ENCODE results near the gene SLC22A13. TPM values are rescaled to one million over a fixed set of nuclear protein-coding genes. Genes with fewer than 3 reads are reported as not detected.

The SLC22A13 gene
- total RNA-seq, 1 donor from 2014 or later: 0.32 TPM

DNA sequence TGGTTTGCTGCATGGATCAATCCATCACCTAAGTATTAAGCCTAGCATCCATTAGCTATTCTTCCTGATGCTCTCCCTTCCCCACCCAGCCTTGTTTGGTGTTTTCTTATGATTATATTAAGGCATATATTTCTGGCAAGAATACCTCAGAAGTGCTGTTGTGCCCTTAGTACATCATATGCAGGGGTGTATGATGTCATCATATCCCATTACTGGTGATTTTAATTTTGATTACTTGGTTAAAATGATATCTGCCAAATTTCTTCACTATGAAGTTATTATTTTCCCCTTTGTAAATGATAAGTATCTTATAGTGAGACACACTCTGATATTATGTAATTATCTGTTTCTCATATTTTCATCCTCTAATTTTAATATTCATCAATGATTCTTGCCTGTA, 31.9 kb downstream of the SLC22A13 start:
- DNase-seq (no peak), ATAC-seq (no peak)
- TF ChIP-seq, protein P1, sequence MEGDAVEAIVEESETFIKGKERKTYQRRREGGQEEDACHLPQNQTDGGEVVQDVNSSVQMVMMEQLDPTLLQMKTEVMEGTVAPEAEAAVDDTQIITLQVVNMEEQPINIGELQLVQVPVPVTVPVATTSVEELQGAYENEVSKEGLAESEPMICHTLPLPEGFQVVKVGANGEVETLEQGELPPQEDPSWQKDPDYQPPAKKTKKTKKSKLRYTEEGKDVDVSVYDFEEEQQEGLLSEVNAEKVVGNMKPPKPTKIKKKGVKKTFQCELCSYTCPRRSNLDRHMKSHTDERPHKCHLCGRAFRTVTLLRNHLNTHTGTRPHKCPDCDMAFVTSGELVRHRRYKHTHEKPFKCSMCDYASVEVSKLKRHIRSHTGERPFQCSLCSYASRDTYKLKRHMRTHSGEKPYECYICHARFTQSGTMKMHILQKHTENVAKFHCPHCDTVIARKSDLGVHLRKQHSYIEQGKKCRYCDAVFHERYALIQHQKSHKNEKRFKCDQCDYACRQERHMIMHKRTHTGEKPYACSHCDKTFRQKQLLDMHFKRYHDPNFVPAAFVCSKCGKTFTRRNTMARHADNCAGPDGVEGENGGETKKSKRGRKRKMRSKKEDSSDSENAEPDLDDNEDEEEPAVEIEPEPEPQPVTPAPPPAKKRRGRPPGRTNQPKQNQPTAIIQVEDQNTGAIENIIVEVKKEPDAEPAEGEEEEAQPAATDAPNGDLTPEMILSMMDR (IDR thresholded peaks at IDR 0.05): no peak
- Histone ChIP-seq H3K4me1 (no peaks in the 10 kb centered on the region), H3K9me3 (no peaks in the 10 kb centered on the region), H3K4me3 (no peak overlapping the region), H3K36me3 (no peaks in the 10 kb centered on the region), H3K27me3 (ENCODE audit: low read depth) (no peaks in the 10 kb centered on the region), H3K27ac (no peak overlapping the region)
- intact Hi-C loops (cut with DNase I): no loop called here

DNA sequence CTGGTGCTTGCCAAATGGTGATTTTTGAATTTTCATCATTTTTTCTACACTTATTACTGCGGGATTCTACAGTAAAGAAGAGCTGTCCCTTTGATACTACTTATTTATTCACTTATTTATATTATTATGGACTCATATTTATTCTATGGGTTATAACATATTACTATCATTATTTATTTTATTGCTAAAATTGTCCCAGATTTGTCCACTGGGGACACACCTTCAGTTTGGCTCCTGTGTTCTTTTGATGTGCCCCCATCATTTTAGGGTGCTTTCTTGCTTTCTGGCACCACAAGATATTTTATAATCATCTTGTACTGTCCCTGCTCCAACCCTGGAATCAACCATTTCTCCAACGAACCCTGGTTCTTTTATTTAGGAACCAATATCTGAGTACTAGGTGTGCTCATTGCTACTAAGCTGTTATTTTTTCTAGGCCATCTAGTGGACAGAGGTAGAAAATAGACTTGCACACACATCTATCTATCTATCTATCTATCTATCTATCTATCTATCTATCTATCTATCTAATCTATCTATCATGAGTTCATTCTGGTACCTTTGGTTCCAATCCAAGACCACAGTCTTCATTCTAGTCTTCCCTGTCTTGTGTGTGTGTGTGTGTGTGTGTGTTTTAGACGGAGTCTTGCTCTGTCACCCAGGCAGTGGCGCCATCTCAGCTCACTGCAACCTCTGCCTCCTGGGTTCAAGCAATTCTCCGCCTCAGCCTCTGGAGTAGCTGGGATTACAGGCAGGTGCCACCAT, 32.5 kb downstream of the SLC22A13 start:
- DNase-seq (no peak), ATAC-seq (no peak)
- Histone ChIP-seq H3K27ac (no peak overlapping the region), H3K36me3 (no peaks in the 10 kb centered on the region), H3K9me3 (no peaks in the 10 kb centered on the region), H3K27me3 (ENCODE audit: low read depth) (no peaks in the 10 kb centered on the region), H3K4me1 (no peaks in the 10 kb centered on the region), H3K4me3 (no peak overlapping the region)
- TF ChIP-seq, protein P1 (IDR thresholded peaks at IDR 0.05): peak; percentile 32
- intact Hi-C loops (cut with DNase I): no loop called here

DNA sequence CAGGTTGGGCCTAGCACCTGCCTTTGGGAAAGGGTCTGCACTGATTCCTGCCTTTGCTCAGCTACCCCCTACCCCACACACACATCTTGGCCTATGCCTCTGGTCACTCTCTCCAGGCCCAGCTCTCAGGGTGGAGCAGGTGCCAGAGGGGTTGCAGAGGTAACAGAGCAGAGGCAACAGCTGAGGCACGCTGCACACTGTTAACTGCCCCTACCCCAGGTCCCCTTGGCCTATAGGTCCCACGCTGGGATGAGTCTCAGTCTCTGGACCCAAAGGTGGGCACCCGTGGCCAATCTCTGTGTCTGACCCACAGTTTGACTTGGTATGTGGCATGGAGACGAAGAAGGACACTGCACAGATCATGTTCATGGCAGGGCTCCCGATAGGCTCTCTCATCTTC, 41.3 kb downstream of the SLC22A13 start:
- ATAC-seq: peak in 1 of 2 donors; percentile 23
- TF ChIP-seq, protein P1 (IDR thresholded peaks at IDR 0.05): no peak
- Histone ChIP-seq H3K4me1 (no peaks in the 10 kb centered on the region), H3K27me3 (ENCODE audit: low read depth) (no peaks in the 10 kb centered on the region), H3K36me3 (no peaks in the 10 kb centered on the region), H3K9me3 (no peaks in the 10 kb centered on the region), H3K27ac (no peak overlapping the region), H3K4me3 (no peak overlapping the region)
- intact Hi-C loops (cut with DNase I): no loop called here
- no peak for DNase-seq

DNA sequence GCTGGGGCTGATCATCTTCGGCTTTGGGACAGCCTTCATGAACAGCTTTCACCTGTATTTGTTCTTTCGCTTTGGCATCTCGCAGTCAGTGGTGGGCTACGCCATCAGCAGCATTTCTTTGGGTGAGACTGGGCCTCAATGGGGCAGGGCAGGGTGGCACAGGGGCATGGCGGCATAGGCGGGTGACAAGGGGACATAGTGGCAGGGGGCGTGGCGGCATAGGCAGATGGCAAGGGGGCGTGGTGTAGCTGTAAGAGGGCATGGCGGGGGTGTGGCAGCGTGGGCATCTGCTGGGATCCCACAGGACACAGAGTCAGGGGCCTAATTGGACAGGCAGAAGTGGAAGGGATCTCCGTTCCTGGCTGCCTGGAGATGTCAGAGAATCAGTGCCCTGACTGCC, 42.0 kb downstream of the SLC22A13 start:
- Histone ChIP-seq H3K36me3 (no peaks in the 10 kb centered on the region), H3K27ac (no peak overlapping the region), H3K4me3 (no peak overlapping the region), H3K4me1 (no peaks in the 10 kb centered on the region), H3K27me3 (ENCODE audit: low read depth) (no peaks in the 10 kb centered on the region), H3K9me3 (no peaks in the 10 kb centered on the region)
- ATAC-seq: no peak
- intact Hi-C loops (cut with DNase I): no loop called here
- TF ChIP-seq, protein P1 (IDR thresholded peaks at IDR 0.05): no peak
- DNase-seq: no peak

DNA sequence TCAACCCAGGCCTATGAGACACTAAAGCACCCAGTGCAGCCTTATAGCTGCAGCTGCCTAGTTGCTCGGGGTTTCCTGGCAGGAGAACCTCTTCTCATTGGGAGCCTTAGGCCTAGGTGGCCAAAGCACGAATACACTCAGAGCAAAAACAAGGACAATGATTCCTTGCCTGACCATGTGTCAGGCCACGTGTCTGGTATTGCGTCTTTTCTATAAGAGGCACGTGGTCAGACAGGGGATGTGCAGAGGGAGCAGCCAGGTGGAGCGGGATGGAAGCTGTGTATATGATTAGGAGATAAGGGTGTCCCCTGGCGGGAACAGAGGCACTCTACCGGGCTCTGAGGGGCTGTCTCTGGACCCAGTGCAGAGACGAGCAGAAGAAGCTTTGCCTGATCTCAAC, 42.8 kb downstream of the SLC22A13 start:
- DNase-seq (no peak), ATAC-seq (no peak)
- H3K27ac ChIP-seq: no peak overlapping the region
- intact Hi-C loops (cut with DNase I): no loop called here
- H3K27me3 ChIP-seq (ENCODE audit: low read depth): no peaks in the 10 kb centered on the region
- TF ChIP-seq, protein P1 (IDR thresholded peaks at IDR 0.05): no peak
- no peaks in the 10 kb centered on the region for H3K9me3 ChIP-seq
- H3K4me3 ChIP-seq: no peak overlapping the region
- no peaks in the 10 kb centered on the region for H3K36me3 ChIP-seq
- H3K4me1 ChIP-seq: no peaks in the 10 kb centered on the region
